Measurements from ENCODE around the gene POLE2. TPM values are rescaled to one million over a fixed set of nuclear protein-coding genes. Genes with fewer than 3 reads are reported as not detected.

The POLE2 gene
- total and polyA plus RNA-seq, 2 of the 13 experiments (the other 11 are each of a cell fraction or from before 2014, with no cell fraction given) = 16.6 to 37.0 TPM

- TF ChIP-seq KMT2B (CRISPR knock-in tag; IDR thresholded peaks at IDR 0.05) (no peak), KDM1A (CRISPR knock-in tag; IDR thresholded peaks at IDR 0.05) (no peak), ZNF639 (CRISPR knock-in tag; conservative IDR thresholded peaks at IDR 0.05) (no peak), ZFP62 (CRISPR knock-in tag; IDR thresholded peaks at IDR 0.05) (no peak), HDAC1 (CRISPR knock-in tag; IDR thresholded peaks at IDR 0.05) (peak; percentile 4; the same call in 1 of the 2 replicates), HNRNPK (IDR thresholded peaks at IDR 0.05; ENCODE audit: low read depth, low read length, poor library complexity, severe bottlenecking) (peak; percentile 15), NCOA5 (CRISPR knock-in tag; IDR thresholded peaks at IDR 0.05) (no peak), ZNF768 (CRISPR knock-in tag; IDR thresholded peaks at IDR 0.05) (0 out of 2 replicates have a peak, but pooled peaks have one; percentile 8), ZNF33B (CRISPR knock-in tag; IDR thresholded peaks at IDR 0.05) (peak; percentile 62; the same call in 1 of the 2 replicates), ZNF136 (CRISPR knock-in tag; IDR thresholded peaks at IDR 0.05; ENCODE audit: low read depth) (0 out of 2 replicates have a peak, but pooled peaks have one; percentile 50), NPAS2 (CRISPR knock-in tag; IDR thresholded peaks at IDR 0.05; ENCODE audit: borderline replicate concordance) (no peak), RFX1 (IDR thresholded peaks at IDR 0.05) (no peak), ZNF709 (CRISPR knock-in tag; IDR thresholded peaks at IDR 0.05) (no peak), TRIM24 (CRISPR knock-in tag; IDR thresholded peaks at IDR 0.05) (no peak), SIX4 (CRISPR knock-in tag; IDR thresholded peaks at IDR 0.05) (0 out of 2 replicates have a peak, but pooled peaks have one; percentile 2), MAX (IDR thresholded peaks at IDR 0.05) (no peak; the same call in none of the 2 replicates), ZBTB49 (CRISPR knock-in tag; IDR thresholded peaks at IDR 0.05; ENCODE audit: borderline replicate concordance) (no peak), ZFP90 (CRISPR knock-in tag; IDR thresholded peaks at IDR 0.05; ENCODE audit: borderline replicate concordance) (0 out of 2 replicates have a peak, but pooled peaks have one; percentile 49), ONECUT2 (CRISPR knock-in tag; IDR thresholded peaks at IDR 0.05) (no peak), MIXL1 (CRISPR knock-in tag; IDR thresholded peaks at IDR 0.05) (no peak), ZNF354B (CRISPR knock-in tag; IDR thresholded peaks at IDR 0.05) (no peak), ZNF83 (CRISPR knock-in tag; IDR thresholded peaks at IDR 0.05; ENCODE audit: borderline replicate concordance) (no peak), FOXA3 (CRISPR knock-in tag; IDR thresholded peaks at IDR 0.05) (no peak), HNRNPL (IDR thresholded peaks at IDR 0.05; ENCODE audit: low read depth, low read length) (no peak)
- TF ChIP-seq, protein P1, sequence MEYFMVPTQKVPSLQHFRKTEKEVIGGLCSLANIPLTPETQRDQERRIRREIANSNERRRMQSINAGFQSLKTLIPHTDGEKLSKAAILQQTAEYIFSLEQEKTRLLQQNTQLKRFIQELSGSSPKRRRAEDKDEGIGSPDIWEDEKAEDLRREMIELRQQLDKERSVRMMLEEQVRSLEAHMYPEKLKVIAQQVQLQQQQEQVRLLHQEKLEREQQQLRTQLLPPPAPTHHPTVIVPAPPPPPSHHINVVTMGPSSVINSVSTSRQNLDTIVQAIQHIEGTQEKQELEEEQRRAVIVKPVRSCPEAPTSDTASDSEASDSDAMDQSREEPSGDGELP (IDR thresholded peaks at IDR 0.05; ENCODE audit: borderline replicate concordance, low read depth) = peak; percentile 81
- TF ChIP-seq, protein P2, sequence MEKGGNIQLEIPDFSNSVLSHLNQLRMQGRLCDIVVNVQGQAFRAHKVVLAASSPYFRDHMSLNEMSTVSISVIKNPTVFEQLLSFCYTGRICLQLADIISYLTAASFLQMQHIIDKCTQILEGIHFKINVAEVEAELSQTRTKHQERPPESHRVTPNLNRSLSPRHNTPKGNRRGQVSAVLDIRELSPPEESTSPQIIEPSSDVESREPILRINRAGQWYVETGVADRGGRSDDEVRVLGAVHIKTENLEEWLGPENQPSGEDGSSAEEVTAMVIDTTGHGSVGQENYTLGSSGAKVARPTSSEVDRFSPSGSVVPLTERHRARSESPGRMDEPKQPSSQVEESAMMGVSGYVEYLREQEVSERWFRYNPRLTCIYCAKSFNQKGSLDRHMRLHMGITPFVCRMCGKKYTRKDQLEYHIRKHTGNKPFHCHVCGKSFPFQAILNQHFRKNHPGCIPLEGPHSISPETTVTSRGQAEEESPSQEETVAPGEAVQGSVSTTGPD (CRISPR knock-in tag; IDR thresholded peaks at IDR 0.05) = no peak
These were observed 66.7 kb downstream of the POLE2 start (continued) for GRCh38 chr14:49621114-49621881.
